CD4-positive, alpha-beta T cell (primary cell): Measurements from ENCODE around the gene CDH4. TPM values are rescaled to one million over a fixed set of nuclear protein-coding genes. Genes with fewer than 3 reads are reported as not detected.

Experiments
- ATAC-seq: fragments of 200-7000 bp; cut with Tn5 transposase; one replicate; pipeline ENCODE4 v1.10.0; 2022; ENCODE audit warnings: mild to moderate bottlenecking; ENCODE audit not compliant: poor library complexity
- CTCF ChIA-PET: fragments of 350-600 bp; sonication (Branson Sonifier 250); formaldehyde crosslinking; loops from one replicate; lab custom pipeline; 2021; ENCODE audit warnings: antibody characterized with exemption, inconsistent platforms; lab: Charles Lee
- POLR2A ChIA-PET: fragments of 350-600 bp; sonication (Branson Sonifier 250); formaldehyde crosslinking; loops from one replicate; lab custom pipeline; 2021; ENCODE audit warnings: antibody characterized with exemption, inconsistent platforms; lab: Charles Lee
- DNase-seq, 14 experiments: peaks; one replicate each; pipeline ENCODE4 v3.0.0-alpha.2; 2013 to 2020; ENCODE audit warnings: mixed read lengths in 2 of 14
- H3K27ac ChIP-seq, 2 donors: one replicate each; pipeline versions ENCODE4 v1.5.1 to v1.7.0; 2013; ENCODE audit warnings: low read length in 2 of 2, low read depth in 1 of 2, mild to moderate bottlenecking in 1 of 2
- H3K27me3 ChIP-seq, 2 experiments: 1 replicate in 1 of 2; 2 replicates in 1 of 2; pipeline versions ENCODE4 v1.6.1 to v1.7.0; 2013; ENCODE audit warnings: low read length in 2 of 2, control low read depth in 1 of 2, mild to moderate bottlenecking in 1 of 2, moderate library complexity in 1 of 2; ENCODE audit not compliant: insufficient read depth in 2 of 2, control insufficient read depth in 1 of 2
- H3K36me3 ChIP-seq: one replicate; pipeline ENCODE4 v1.6.1; 2013; ENCODE audit warnings: low read length, control low read depth; ENCODE audit not compliant: insufficient read depth
- H3K4me1 ChIP-seq: one replicate; pipeline ENCODE4 v1.6.1; 2013; ENCODE audit warnings: low read length, control low read depth; ENCODE audit not compliant: insufficient read depth
- H3K4me3 ChIP-seq: one replicate; pipeline ENCODE4 v1.5.1; 2013; ENCODE audit warnings: mild to moderate bottlenecking, low read length, moderate library complexity
- H3K9me3 ChIP-seq, 2 experiments: 1 replicate in 1 of 2; 2 replicates in 1 of 2; pipeline versions ENCODE4 v1.6.1 to v1.7.0; 2013; ENCODE audit warnings: low read length in 2 of 2, mild to moderate bottlenecking in 2 of 2, control low read depth in 1 of 2, moderate library complexity in 1 of 2; ENCODE audit not compliant: control insufficient read depth in 1 of 2, insufficient read depth in 1 of 2
- H3K27ac Mint-ChIP-seq: one replicate; pipeline ENCODE4 v1.8.0; 2020; ENCODE audit warnings: mixed read lengths
- H3K27me3 Mint-ChIP-seq: one replicate; pipeline ENCODE4 v1.8.0; 2021; ENCODE audit warnings: mixed read lengths
- H3K36me3 Mint-ChIP-seq: one replicate; pipeline ENCODE4 v1.8.0; 2021; ENCODE audit warnings: low read depth, mixed read lengths
- H3K4me1 Mint-ChIP-seq: one replicate; pipeline ENCODE4 v1.8.0; 2021; ENCODE audit warnings: low read depth, mixed read lengths
- H3K4me3 Mint-ChIP-seq: one replicate; pipeline ENCODE4 v1.8.0; 2020; ENCODE audit warnings: mild to moderate bottlenecking, mixed read lengths
- H3K9me3 Mint-ChIP-seq: one replicate; pipeline ENCODE4 v1.8.0; 2020; ENCODE audit warnings: mixed read lengths
- CTCF ChIP-seq: fragments of 200-600 bp; IDR thresholded peaks from one replicate; pipeline ENCODE4 v1.8.0; 2022; ENCODE audit warnings: antibody characterized with exemption, mild to moderate bottlenecking
- intact Hi-C, 2 experiments: fragments of 100-400 bp; cut with DNase I in 1 of 2; cut with micrococcal nuclease in 1 of 2; formaldehyde crosslinking; loops; one replicate each; pipeline versions ENCODE4 v1.15.1 to v1.9.0; 2023 to 2025; cut with DNase I, micrococcal nuclease
- total RNA-seq, 174 experiments: library from RNA in 2 of 174; stranded (reverse) in 2 of 174; gene quantifications; one replicate each; pipeline ENCODE4 v1.2.3 and lab custom pipeline; 2021 to 2026

Gene CDH4
- total RNA-seq, 2 experiments from 2014 or later = 0.11 TPM

- no peak for TF ChIP-seq CTCF
- Mint-ChIP-seq H3K36me3 (no peaks in the 10 kb centered on the region), H3K27ac (no peak overlapping the region), H3K9me3 (no peaks in the 10 kb centered on the region), H3K4me1 (no peaks in the 10 kb centered on the region), H3K27me3 (no peaks in the 10 kb centered on the region), H3K4me3 (no peak overlapping the region)
- POLR2A ChIA-PET = no interaction called here
- peaks cover 0 to 10% of the 10 kb centered on the region in 2 experiments for H3K9me3 ChIP-seq
- no peak overlapping the region for H3K4me3 ChIP-seq
- H3K4me1 ChIP-seq = no peaks in the 10 kb centered on the region
- CTCF ChIA-PET = no interaction called here
- intact Hi-C loops = no loop called here
- ATAC-seq = no peak
- H3K27ac ChIP-seq = no peak overlapping the region
- H3K36me3 ChIP-seq = no peaks in the 10 kb centered on the region
- no peak for DNase-seq
- no peaks in the 10 kb centered on the region for H3K27me3 ChIP-seq
Measured at GRCh38 chr20:61690150-61690549, 438.1 kb downstream of the CDH4 start.

- no peaks in the 10 kb centered on the region for H3K36me3 Mint-ChIP-seq
- no peak overlapping the region for H3K27ac ChIP-seq
- no peaks in the 10 kb centered on the region for H3K27me3 ChIP-seq
- H3K36me3 ChIP-seq = no peaks in the 10 kb centered on the region
- ChIA-PET POLR2A (no interaction called here), CTCF (no interaction called here)
- ATAC-seq (no peak), DNase-seq (no peak)
- no peaks in the 10 kb centered on the region for H3K4me1 ChIP-seq
- H3K9me3 ChIP-seq = peaks cover 0 to 12% of the 10 kb centered on the region in 2 experiments
- no peaks in the 10 kb centered on the region for H3K4me1 Mint-ChIP-seq
- TF ChIP-seq CTCF = no peak
- H3K9me3 Mint-ChIP-seq = no peaks in the 10 kb centered on the region
- intact Hi-C loops = no loop called here
- H3K27ac Mint-ChIP-seq = no peak overlapping the region
- H3K27me3 Mint-ChIP-seq = no peaks in the 10 kb centered on the region
- H3K4me3 Mint-ChIP-seq = no peak overlapping the region
- no peak overlapping the region for H3K4me3 ChIP-seq
Measured at GRCh38 chr20:61690993-61691838, 439.2 kb downstream of the CDH4 start.

- Mint-ChIP-seq H3K36me3 (no peaks in the 10 kb centered on the region), H3K9me3 (no peaks in the 10 kb centered on the region), H3K27ac (no peak overlapping the region), H3K4me3 (no peak overlapping the region), H3K4me1 (no peaks in the 10 kb centered on the region), H3K27me3 (no peaks in the 10 kb centered on the region)
- Histone ChIP-seq H3K27ac (no peak overlapping the region), H3K36me3 (no peaks in the 10 kb centered on the region), H3K27me3 (no peaks in the 10 kb centered on the region), H3K9me3 (peaks cover 0 to 13% of the 10 kb centered on the region in 2 experiments), H3K4me3 (no peak overlapping the region), H3K4me1 (no peaks in the 10 kb centered on the region)
- DNase-seq (no peak), ATAC-seq (no peak)
- CTCF ChIA-PET = no interaction called here
- POLR2A ChIA-PET = no interaction called here
- intact Hi-C loops = no loop called here
- no peak for TF ChIP-seq CTCF
Measured at GRCh38 chr20:61691978-61692377, 439.9 kb downstream of the CDH4 start.
